SK-N-SH (cell line): ENCODE data around the gene RIPOR2. TPM values are rescaled to one million over a fixed set of nuclear protein-coding genes. Genes with fewer than 3 reads are reported as not detected.

Experiments
- CTCF ChIA-PET: fragments of 300-600, 350-600 bp; formaldehyde crosslinking; extraction: SDS; loops from one replicate; lab custom pipeline; 2021; lab: Yijun Ruan, JAX
- POLR2A ChIA-PET: fragments of 350-600 bp; sonication (Branson Sonifier 250); formaldehyde crosslinking; extraction: SDS; loops from one replicate; lab custom pipeline; 2020; ENCODE audit warnings: antibody characterized with exemption, inconsistent platforms; lab: Yijun Ruan, JAX
- DNase-seq: peaks from one replicate; pipeline ENCODE4 v3.0.0; 2012
- H2AFZ ChIP-seq: fragments of 200-600 bp; sonication (generic); 2 replicates; pipeline ENCODE4 v1.8.1; 2016; ENCODE audit warnings: antibody characterized with exemption, mild to moderate bottlenecking, low read depth
- H3F3A ChIP-seq: fragments of 200-600 bp; sonication (generic); replicated peaks from 2 replicates; pipeline ENCODE3; 2016; ENCODE audit warnings: antibody characterized with exemption, mild to moderate bottlenecking; ENCODE audit not compliant: insufficient read depth
- H3K27ac ChIP-seq, 2 experiments: fragments of 200-500 bp in 1 of 2; fragments of 200-600 bp in 1 of 2; sonication (Bioruptor generic) in 1 of 2; sonication (generic), shearing (Covaris generic) in 1 of 2; 2 replicates each; pipeline versions ENCODE4 v1.5.1 to v1.6.1; 2014 to 2016; ENCODE audit warnings: low read depth in 2 of 2, inconsistent platforms in 1 of 2, low read length in 1 of 2, mild to moderate bottlenecking in 1 of 2, mixed read lengths in 1 of 2
- H3K27me3 ChIP-seq: fragments of 200-600 bp; sonication (generic), shearing (Covaris generic); 2 replicates; pipeline ENCODE4 v1.6.1; 2016; ENCODE audit warnings: mixed run types; ENCODE audit not compliant: insufficient read depth
- H3K36me3 ChIP-seq, 2 experiments: fragments of 200-500 bp in 1 of 2; fragments of 200-600 bp in 1 of 2; sonication (Bioruptor generic) in 1 of 2; sonication (generic) in 1 of 2; replicated peaks in 1 of 2; 2 replicates each; pipeline versions ENCODE3 to v1.5.1; 2014 to 2016; ENCODE audit warnings: low read length in 1 of 2, mild to moderate bottlenecking in 1 of 2; ENCODE audit not compliant: insufficient read depth in 2 of 2, control insufficient read depth in 1 of 2
- H3K4me1 ChIP-seq, 2 experiments: fragments of 200-500 bp in 1 of 2; fragments of 200-600 bp in 1 of 2; sonication (Bioruptor generic) in 1 of 2; sonication (generic), shearing (Covaris generic) in 1 of 2; 2 replicates each; pipeline versions ENCODE4 v1.5.1 to v1.6.1; 2014 to 2016; ENCODE audit warnings: low read depth in 1 of 2, low read length in 1 of 2, mixed run types in 1 of 2; ENCODE audit not compliant: insufficient read depth in 2 of 2, control insufficient read depth in 1 of 2
- H3K4me2 ChIP-seq: fragments of 200-600 bp; sonication (generic), shearing (Covaris generic); 2 replicates; pipeline ENCODE4 v1.6.1; 2017; ENCODE audit warnings: mixed run types
- H3K4me3 ChIP-seq, 2 experiments: fragments of 200-500 bp in 1 of 2; fragments of 200-600 bp in 1 of 2; sonication (Bioruptor generic) in 1 of 2; sonication (generic), shearing (Covaris generic) in 1 of 2; 2 replicates each; pipeline versions ENCODE4 v1.5.1 to v1.8.1; 2014 to 2016; ENCODE audit warnings: low read depth in 2 of 2, inconsistent platforms in 1 of 2, low read length in 1 of 2, mild to moderate bottlenecking in 1 of 2, mixed read lengths in 1 of 2, moderate library complexity in 1 of 2
- H3K79me2 ChIP-seq: fragments of 200-600 bp; sonication (generic); 2 replicates; pipeline ENCODE4 v1.8.1; 2017; ENCODE audit warnings: mild to moderate bottlenecking; ENCODE audit not compliant: insufficient read depth
- H3K9ac ChIP-seq: fragments of 200-600 bp; sonication (generic); 2 replicates; pipeline ENCODE4 v1.6.1; 2017; ENCODE audit warnings: mixed run types
- H3K9me2 ChIP-seq: fragments of 200-600 bp; sonication (generic); 2 replicates; pipeline ENCODE4 v1.6.1; 2017; ENCODE audit warnings: mixed run types
- H3K9me3 ChIP-seq: fragments of 200-600 bp; sonication (generic); 2 replicates; pipeline ENCODE4 v1.6.1; 2017; ENCODE audit warnings: mixed run types, mild to moderate bottlenecking, moderate library complexity
- H4K20me1 ChIP-seq: fragments of 200-600 bp; sonication (generic); 2 replicates; pipeline ENCODE4 v1.6.1; 2017; ENCODE audit warnings: mild to moderate bottlenecking, mixed run types; ENCODE audit not compliant: insufficient read depth
- CTCF ChIP-seq: fragments of 200-600 bp; sonication (generic); IDR thresholded peaks from 2 replicates; pipeline ENCODE4 v1.6.1; 2017; ENCODE audit warnings: antibody characterized with exemption, mild to moderate bottlenecking, moderate library complexity
- ELF1 ChIP-seq: IDR thresholded peaks from 2 replicates; pipeline ENCODE4 v1.4.0; 2012
- EP300 ChIP-seq, 2 experiments: IDR thresholded peaks; 2 replicates each; pipeline versions ENCODE4 v1.4.0 to v1.6.1; 2012; ENCODE audit warnings: borderline replicate concordance in 1 of 2, low read depth in 1 of 2, low read length in 1 of 2
- EZH2phosphoT487 ChIP-seq: fragments of 200-600 bp; sonication (generic); IDR thresholded peaks from 2 replicates; pipeline ENCODE4 v1.6.1; 2017; ENCODE audit warnings: low read depth, mixed run types, mild to moderate bottlenecking, antibody characterized with exemption, moderate library complexity, borderline replicate concordance
- FOXJ3 ChIP-seq: sonication (generic); formaldehyde crosslinking; IDR thresholded peaks from 2 replicates; pipeline ENCODE4 v1.5.1; 2020; ENCODE audit warnings: mild to moderate bottlenecking, missing genetic modification reagents
- FOXM1 ChIP-seq: IDR thresholded peaks from 2 replicates; pipeline ENCODE4 v1.4.0; 2012; ENCODE audit warnings: low read depth, mild to moderate bottlenecking
- JUND ChIP-seq: IDR thresholded peaks from 2 replicates; pipeline ENCODE4 v1.4.0; 2012
- MAX ChIP-seq: IDR thresholded peaks from 2 replicates; pipeline ENCODE4 v1.4.0; 2012; ENCODE audit warnings: low read depth
- MXI1 ChIP-seq: IDR thresholded peaks from 2 replicates; pipeline ENCODE4 v1.6.1; 2012; ENCODE audit warnings: mild to moderate bottlenecking, low read depth, low read length, improper control_type of control experiment
- NFIC ChIP-seq: IDR thresholded peaks from 2 replicates; pipeline ENCODE4 v1.4.0; 2012; ENCODE audit warnings: borderline replicate concordance
- POLR2AphosphoS5 ChIP-seq: IDR thresholded peaks from 2 replicates; pipeline ENCODE4 v1.6.1; 2012; ENCODE audit warnings: low read depth, low read length
- RAD21 ChIP-seq: IDR thresholded peaks from 2 replicates; pipeline ENCODE4 v1.6.1; 2012; ENCODE audit warnings: mild to moderate bottlenecking, low read length
- REST ChIP-seq: IDR thresholded peaks from 2 replicates; pipeline ENCODE4 v1.6.1; 2012; ENCODE audit warnings: mild to moderate bottlenecking, low read depth, low read length, moderate library complexity
- RFX5 ChIP-seq: IDR thresholded peaks from 2 replicates; pipeline ENCODE4 v1.6.1; 2012; ENCODE audit warnings: mild to moderate bottlenecking, improper control_type of control experiment, low read length
- SMC3 ChIP-seq: IDR thresholded peaks from 2 replicates; pipeline ENCODE4 v1.6.1; 2012; ENCODE audit warnings: low read depth, low read length, improper control_type of control experiment
- TAF1 ChIP-seq: IDR thresholded peaks from 2 replicates; pipeline ENCODE4 v1.6.1; 2012; ENCODE audit warnings: low read depth, mild to moderate bottlenecking, low read length, moderate library complexity, borderline replicate concordance
- TCF12 ChIP-seq: IDR thresholded peaks from 2 replicates; pipeline ENCODE4 v1.4.0; 2012
- TEAD4 ChIP-seq: IDR thresholded peaks from 2 replicates; pipeline ENCODE4 v1.4.0; 2012; ENCODE audit warnings: mild to moderate bottlenecking, borderline replicate concordance; ENCODE audit not compliant: insufficient read depth
- USF1 ChIP-seq: IDR thresholded peaks from 2 replicates; pipeline ENCODE4 v1.4.0; 2012; ENCODE audit warnings: low read depth, borderline replicate concordance
- YY1 ChIP-seq: IDR thresholded peaks from 2 replicates; pipeline ENCODE4 v1.4.0; 2012; ENCODE audit warnings: low read depth, mild to moderate bottlenecking
- WGBS: methylation state at CpG from one replicate; pipeline ENCODE4 v1.1.6; 2017; ENCODE audit warnings: low lambda C conversion rate; 5-methylcytosine and 5-hydroxymethylcytosine counted together
- polyA plus RNA-seq, 3 experiments: library from polyadenylated mRNA; depleted of rRNA; stranded (reverse); fragments of >200 nt; gene quantifications; 2 replicates each; pipeline ENCODE4 v1.2.3, GENCODE V29; 2012

RIPOR2 gene
- polyA plus RNA-seq, 1 of the 3 experiments (the other 2 are of a cell fraction): 0.05 TPM

- WGBS: 71% methylated on average over 5 of the region's 6 CpGs
- no peak overlapping the region for H3K27ac ChIP-seq
- POLR2A ChIA-PET: no interaction called here
- H2AFZ ChIP-seq: no peak overlapping the region
- no peaks in the 10 kb centered on the region; a peak in 1 of 4 replicates for H3K4me1 ChIP-seq
- H4K20me1 ChIP-seq: no peaks in the 10 kb centered on the region
- no peaks in the 10 kb centered on the region for H3K9me2 ChIP-seq
- H3K36me3 ChIP-seq: no peaks in the 10 kb centered on the region
- H3K9me3 ChIP-seq: no peaks in the 10 kb centered on the region
- no peak overlapping the region for H3K4me3 ChIP-seq
- no peak overlapping the region for H3K9ac ChIP-seq
- DNase-seq: no peak
- no peak overlapping the region for H3K4me2 ChIP-seq
- no peaks in the 10 kb centered on the region for H3K27me3 ChIP-seq
- no peaks in the 10 kb centered on the region for H3K79me2 ChIP-seq
- H3F3A ChIP-seq: no peaks in the 10 kb centered on the region
- TF ChIP-seq JUND: no peak
- TF ChIP-seq FOXJ3 (CRISPR knock-in tag): no peak
- TF ChIP-seq TAF1: no peak
- no peak for TF ChIP-seq NFIC
- TF ChIP-seq EZH2phosphoT487: no peak
- TF ChIP-seq YY1: no peak
- no peak for TF ChIP-seq EP300 (IDR thresholded peaks at IDR 0.05; ENCODE audit: borderline replicate concordance in 1 of 2, low read depth in 1 of 2, low read length in 1 of 2)
- no peak for TF ChIP-seq MAX
- no peak for TF ChIP-seq POLR2AphosphoS5
- no peak for TF ChIP-seq USF1
- no peak for TF ChIP-seq FOXM1
- no peak for TF ChIP-seq RFX5
- no peak for TF ChIP-seq SMC3
- TF ChIP-seq CTCF: no peak
- no peak for TF ChIP-seq RAD21
- TF ChIP-seq ELF1: no peak
- TF ChIP-seq MXI1: no peak
- TF ChIP-seq TEAD4: no peak
- no peak for TF ChIP-seq TCF12
- TF ChIP-seq REST: no peak
- CTCF ChIA-PET: no interaction called here
Measured at GRCh38 chr6:24897186-24897585, 38.6 kb downstream of the RIPOR2 start.
